ENCODE results near the gene KRTAP5-6.
A peak's percentile ranks its signal among the peaks of the same experiment; 100 is the strongest.
"Not testable (repeated sequence)": the region's sequence is repeated elsewhere in the genome, so short reads cannot be mapped to it uniquely, and the experiment has no call there.

KRTAP5-6 gene

DNA sequence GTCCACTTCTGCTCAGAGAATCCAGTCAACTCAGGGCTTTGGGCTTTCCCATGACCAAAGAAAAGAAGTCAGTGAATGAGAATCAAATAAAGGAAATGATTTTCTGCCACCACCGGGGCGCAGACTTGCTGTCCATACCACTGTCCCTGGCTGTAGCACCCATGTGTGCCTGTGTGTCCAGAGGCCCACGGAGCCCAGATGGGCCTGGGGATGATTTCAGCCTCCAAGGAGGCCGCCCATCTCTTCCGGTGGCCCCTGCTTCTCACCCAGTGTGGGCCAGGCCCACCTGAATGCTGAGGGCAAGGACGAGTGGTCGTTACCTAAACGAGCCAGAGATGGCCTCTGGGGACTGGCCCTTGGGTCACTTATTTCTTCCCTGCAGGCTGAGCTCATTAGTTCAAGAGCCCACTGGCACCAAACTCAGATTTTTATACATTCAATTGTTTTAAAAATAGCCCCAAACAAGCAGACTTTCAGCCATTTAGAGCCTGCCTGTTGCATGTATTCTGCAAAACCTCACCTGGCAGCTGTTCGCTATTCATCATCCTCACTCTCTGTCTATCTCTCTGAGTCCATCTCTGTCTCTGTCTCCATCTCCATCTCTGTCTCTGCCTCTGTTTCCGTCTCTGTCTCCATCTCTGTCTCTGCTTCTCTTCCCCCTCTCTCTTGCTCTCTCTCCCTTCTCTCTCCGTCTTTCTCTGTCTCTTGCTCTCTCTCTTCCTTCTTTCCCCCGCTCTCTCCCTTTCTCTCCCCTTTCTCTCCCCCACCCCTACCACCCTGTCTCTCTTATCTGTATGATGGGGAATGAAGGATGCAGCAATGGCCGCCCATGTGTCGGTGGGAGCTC lies 43.2 kb upstream of the KRTAP5-6 start:
- H3K27ac ChIP-seq (ENCODE audit: low read depth, low read length, severe bottlenecking), result peak overlapping the region; percentile 69
- 87 to 94% methylated on average over 10 to 13 of the region's 14 CpGs for WGBS, 2 experiments (ENCODE audit: insufficient coverage in 2 of 2)

DNA sequence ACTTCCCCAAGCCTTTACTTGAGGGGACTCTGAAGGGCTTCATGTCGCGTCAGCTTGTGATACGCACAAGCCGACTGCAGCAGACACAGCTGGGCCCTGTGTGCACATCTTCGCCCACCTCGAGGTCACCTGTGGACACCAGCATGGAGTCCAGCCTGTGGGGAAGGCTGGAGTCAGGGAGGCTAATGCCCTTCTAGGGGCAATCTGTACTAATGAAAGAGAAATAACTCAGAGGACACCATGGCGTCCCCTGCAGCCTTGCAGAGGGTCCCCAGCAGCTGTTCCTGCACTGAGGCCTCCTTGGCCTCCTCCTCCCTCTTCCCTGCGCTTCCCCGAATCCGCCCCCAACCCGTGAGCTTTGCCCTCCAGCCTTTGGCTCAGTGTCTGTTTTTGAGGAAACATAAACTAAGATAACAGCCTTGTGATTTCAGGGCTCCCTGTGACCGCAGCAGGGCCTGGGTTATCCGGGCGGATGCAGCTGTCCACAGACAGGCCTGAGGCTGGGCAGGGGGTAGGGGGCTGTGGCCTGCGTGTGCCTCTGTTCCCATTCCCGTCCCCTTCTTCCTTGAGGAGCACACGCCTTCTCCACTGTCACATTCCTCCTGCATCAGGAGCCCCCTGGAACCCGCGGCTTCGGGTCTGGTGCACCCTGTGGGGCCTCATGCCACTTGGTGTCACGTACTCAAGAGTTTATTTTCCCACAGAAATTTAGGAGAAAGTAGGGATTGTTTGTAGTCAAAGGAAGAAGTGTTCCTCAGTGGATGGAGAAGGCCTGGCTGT lies 42.4 kb upstream of the KRTAP5-6 start:
- Histone ChIP-seq H3K36me3 (ENCODE audit: control insufficient read depth, insufficient read depth, low read length) (no peaks in the 10 kb centered on the region), H3K27ac (ENCODE audit: low read depth, low read length, severe bottlenecking) (peak overlapping the region; percentile 69)
- WGBS, 2 experiments (ENCODE audit: insufficient coverage in 2 of 2), result 87 to 91% methylated on average over 14 to 21 of the region's 21 CpGs

More for the DNA sequence above, 43.2 kb upstream of the KRTAP5-6 start:
- Histone ChIP-seq H3K4me3 (ENCODE audit: extremely low read depth, insufficient read depth, low read length, poor library complexity, severe bottlenecking) (no peak overlapping the region), H3K4me1 (ENCODE audit: control insufficient read depth, insufficient read depth, low read length, poor library complexity, severe bottlenecking) (peaks cover 9% of the 10 kb centered on the region), H3K36me3 (ENCODE audit: control insufficient read depth, insufficient read depth, low read length) (no peaks in the 10 kb centered on the region), H3K9me3 (ENCODE audit: control insufficient read depth, low read length) (no peaks in the 10 kb centered on the region)

DNA sequence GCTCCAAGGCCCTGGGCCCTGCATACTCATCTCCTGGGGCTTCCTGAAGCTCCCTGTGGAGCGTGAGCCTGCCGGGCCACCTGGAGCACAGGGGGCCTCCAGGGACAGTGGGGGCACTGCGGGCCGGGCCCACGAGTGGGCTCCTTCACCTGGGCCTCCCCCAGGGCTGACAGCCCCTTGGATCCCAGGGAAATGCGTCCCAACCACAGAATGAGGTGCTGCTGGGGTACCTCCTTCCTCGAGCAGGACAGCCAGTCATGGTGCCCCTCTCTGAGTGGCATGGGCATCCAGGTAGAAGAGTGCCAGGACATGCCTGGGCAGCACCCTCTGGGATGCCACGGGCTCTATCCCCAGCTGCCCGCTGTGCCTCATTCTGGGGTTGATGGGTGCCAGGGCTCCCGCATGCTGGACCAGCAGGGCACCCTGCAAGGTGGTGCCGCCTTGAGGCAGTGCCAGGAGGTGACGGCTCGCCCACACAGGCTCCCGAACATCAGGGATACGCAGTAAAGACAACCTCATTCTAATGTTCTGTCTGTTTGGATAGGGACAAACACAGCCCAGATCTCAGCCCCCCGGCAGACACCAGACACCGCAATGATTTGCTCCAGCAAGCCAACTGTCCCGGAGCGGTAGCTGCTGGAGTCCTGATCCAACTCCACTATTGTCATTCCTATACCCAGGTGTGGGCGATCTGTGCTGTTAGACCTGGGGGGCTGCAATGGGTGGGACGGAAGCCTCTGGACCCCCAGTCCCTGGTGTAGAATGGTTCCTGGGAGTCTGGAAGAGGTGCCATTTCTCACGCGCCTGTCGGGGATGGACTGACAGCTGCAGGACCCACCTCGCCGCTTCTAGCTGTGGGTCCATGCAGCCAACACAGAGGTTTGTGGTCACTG lies 41.6 kb upstream of the KRTAP5-6 start:
- Histone ChIP-seq H3K27ac (ENCODE audit: low read depth, low read length, severe bottlenecking) (peak overlapping the region; percentile 69), H3K9me3 (ENCODE audit: control insufficient read depth, low read length) (no peaks in the 10 kb centered on the region), H3K4me3 (ENCODE audit: extremely low read depth, insufficient read depth, low read length, poor library complexity, severe bottlenecking) (no peak overlapping the region), H3K36me3 (ENCODE audit: control insufficient read depth, insufficient read depth, low read length) (no peaks in the 10 kb centered on the region), H3K4me1 (ENCODE audit: control insufficient read depth, insufficient read depth, low read length, poor library complexity, severe bottlenecking) (peaks cover 9% of the 10 kb centered on the region)
- 95% methylated on average over 23 to 25 of the region's 26 CpGs for WGBS, 2 experiments (ENCODE audit: insufficient coverage in 2 of 2)

More for the DNA sequence above, 42.4 kb upstream of the KRTAP5-6 start:
- no peak overlapping the region for H3K4me3 ChIP-seq (ENCODE audit: extremely low read depth, insufficient read depth, low read length, poor library complexity, severe bottlenecking)
- peaks cover 9% of the 10 kb centered on the region for H3K4me1 ChIP-seq (ENCODE audit: control insufficient read depth, insufficient read depth, low read length, poor library complexity, severe bottlenecking)
- H3K9me3 ChIP-seq (ENCODE audit: control insufficient read depth, low read length), result no peaks in the 10 kb centered on the region

DNA sequence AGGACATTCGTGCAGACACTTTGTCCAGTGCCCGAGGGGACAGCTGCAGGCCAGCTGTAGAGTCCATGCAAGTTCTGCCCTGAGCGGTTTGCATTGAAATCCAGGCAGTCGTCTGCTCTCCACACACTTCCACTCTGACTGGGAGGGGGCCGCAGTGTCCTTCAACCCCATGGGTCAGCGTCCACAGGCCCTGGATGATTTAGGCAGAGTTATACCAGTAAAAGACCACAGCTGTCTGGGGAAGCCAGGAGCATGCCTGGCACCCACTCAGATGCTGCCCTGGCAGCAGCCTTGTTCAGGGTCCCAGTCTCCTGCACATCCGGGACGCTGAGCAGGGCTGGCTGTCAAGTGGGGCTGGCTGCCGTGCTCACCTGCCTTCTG lies 40.9 kb upstream of the KRTAP5-6 start:
- H3K4me3 ChIP-seq (ENCODE audit: extremely low read depth, insufficient read depth, low read length, poor library complexity, severe bottlenecking), result no peak overlapping the region
- 91 to 92% methylated on average over 6 of the region's 9 CpGs for WGBS, 2 experiments (ENCODE audit: insufficient coverage in 2 of 2)
- no peaks in the 10 kb centered on the region for H3K9me3 ChIP-seq (ENCODE audit: control insufficient read depth, low read length)
- H3K27ac ChIP-seq (ENCODE audit: low read depth, low read length, severe bottlenecking), result no peak overlapping the region
- no peaks in the 10 kb centered on the region for H3K36me3 ChIP-seq (ENCODE audit: control insufficient read depth, insufficient read depth, low read length)
- peaks cover 9% of the 10 kb centered on the region for H3K4me1 ChIP-seq (ENCODE audit: control insufficient read depth, insufficient read depth, low read length, poor library complexity, severe bottlenecking)

DNA sequence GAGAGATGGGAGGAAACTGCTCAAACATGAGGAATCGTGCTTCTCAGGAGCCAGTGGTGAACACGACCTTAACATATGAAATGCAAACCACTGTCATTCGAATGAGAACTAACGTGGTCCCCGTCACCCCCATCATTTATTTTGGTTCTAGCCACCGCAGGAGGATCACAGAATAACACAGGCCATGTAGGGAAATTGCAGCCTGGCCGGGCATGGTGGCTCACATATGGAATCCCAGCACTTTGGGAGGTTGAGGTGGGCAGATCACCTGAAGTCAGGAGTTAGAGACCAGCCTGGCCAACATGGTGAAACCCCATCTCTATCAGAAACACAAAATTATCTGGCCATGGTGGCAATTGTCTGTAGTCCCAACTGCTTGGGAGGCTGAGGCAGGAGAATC lies 40.3 kb upstream of the KRTAP5-6 start:
- H3K9me3 ChIP-seq (ENCODE audit: control insufficient read depth, low read length), result no peaks in the 10 kb centered on the region
- H3K4me3 ChIP-seq (ENCODE audit: extremely low read depth, insufficient read depth, low read length, poor library complexity, severe bottlenecking), result no peak overlapping the region
- H3K4me1 ChIP-seq (ENCODE audit: control insufficient read depth, insufficient read depth, low read length, poor library complexity, severe bottlenecking), result peaks cover 9% of the 10 kb centered on the region
- 76 to 88% methylated on average over 6 to 7 of the region's 7 CpGs for WGBS, 2 experiments (ENCODE audit: insufficient coverage in 2 of 2)
- H3K27ac ChIP-seq (ENCODE audit: low read depth, low read length, severe bottlenecking), result no peak overlapping the region
- H3K36me3 ChIP-seq (ENCODE audit: control insufficient read depth, insufficient read depth, low read length), result no peaks in the 10 kb centered on the region

DNA sequence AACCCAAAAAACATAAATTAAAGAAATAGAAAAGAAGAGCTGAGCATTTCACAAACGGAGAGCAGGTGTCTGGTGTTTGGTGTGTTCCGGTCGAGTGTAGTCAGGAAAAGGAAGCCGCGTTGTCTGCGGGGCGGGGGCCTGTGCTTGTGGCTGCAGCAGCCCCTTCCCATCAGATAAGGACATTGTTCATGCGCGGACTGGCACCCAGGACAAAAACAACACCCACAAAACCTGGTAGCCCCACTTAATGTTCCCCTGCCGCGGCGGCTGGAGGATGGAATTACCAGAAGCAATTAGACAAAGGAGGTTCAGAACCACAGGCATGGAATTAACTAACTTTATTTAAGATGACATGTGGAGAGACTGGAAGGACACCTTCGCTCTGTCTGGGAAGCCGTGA lies 37.5 kb upstream of the KRTAP5-6 start:
- H3K4me1 ChIP-seq (ENCODE audit: control insufficient read depth, insufficient read depth, low read length, poor library complexity, severe bottlenecking), result peaks cover 4% of the 10 kb centered on the region
- no peaks in the 10 kb centered on the region for H3K36me3 ChIP-seq (ENCODE audit: control insufficient read depth, insufficient read depth, low read length)
- 85 to 97% methylated on average over 4 to 6 of the region's 14 CpGs for WGBS, 2 experiments (ENCODE audit: insufficient coverage in 2 of 2)
- H3K27ac ChIP-seq (ENCODE audit: low read depth, low read length, severe bottlenecking), result no peak overlapping the region
- H3K9me3 ChIP-seq (ENCODE audit: control insufficient read depth, low read length), result no peaks in the 10 kb centered on the region
- H3K4me3 ChIP-seq (ENCODE audit: extremely low read depth, insufficient read depth, low read length, poor library complexity, severe bottlenecking), result no peak overlapping the region

DNA sequence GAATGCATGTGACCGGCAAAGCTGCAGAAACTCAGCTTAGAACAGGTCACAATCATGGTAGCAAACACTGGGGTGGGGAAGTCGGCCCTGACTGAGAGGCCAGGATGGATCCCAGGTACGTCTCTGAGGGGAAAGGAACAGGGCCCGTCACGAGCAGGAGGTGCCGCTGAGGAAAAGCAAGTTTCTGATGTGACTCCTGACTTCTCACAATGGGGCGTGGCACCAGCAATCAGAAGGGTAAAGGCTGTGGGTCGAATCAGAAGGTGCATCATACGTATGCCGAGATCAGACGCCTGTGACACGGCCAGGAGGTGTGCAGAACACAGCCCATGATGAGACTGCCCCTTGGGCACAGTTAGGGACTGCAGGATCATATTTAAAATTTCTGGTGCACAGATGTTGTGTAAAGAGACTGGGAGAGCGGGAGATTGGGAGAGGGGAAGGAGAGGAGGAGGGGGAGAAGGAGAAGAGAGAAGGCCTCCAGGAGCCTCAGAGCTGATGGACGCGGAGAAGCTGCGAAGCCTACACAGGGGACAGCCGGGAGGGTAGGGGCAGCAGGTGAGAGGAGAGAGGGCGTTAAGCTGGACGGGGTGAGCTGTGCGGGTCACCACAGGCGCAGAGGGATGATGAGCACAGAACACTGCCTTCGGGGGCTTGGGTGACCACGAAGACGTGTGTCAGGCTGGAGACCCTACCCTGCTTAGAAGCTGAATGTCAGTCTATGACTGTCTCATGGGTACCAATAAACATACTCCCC lies 36.7 kb upstream of the KRTAP5-6 start:
- Histone ChIP-seq H3K9me3 (ENCODE audit: control insufficient read depth, low read length) (no peaks in the 10 kb centered on the region), H3K36me3 (ENCODE audit: control insufficient read depth, insufficient read depth, low read length) (no peaks in the 10 kb centered on the region), H3K4me1 (ENCODE audit: control insufficient read depth, insufficient read depth, low read length, poor library complexity, severe bottlenecking) (no peaks in the 10 kb centered on the region), H3K4me3 (ENCODE audit: extremely low read depth, insufficient read depth, low read length, poor library complexity, severe bottlenecking) (no peak overlapping the region), H3K27ac (ENCODE audit: low read depth, low read length, severe bottlenecking) (no peak overlapping the region)
- WGBS, 2 experiments (ENCODE audit: insufficient coverage in 2 of 2), result 85% methylated on average over 24 of the region's 24 CpGs

DNA sequence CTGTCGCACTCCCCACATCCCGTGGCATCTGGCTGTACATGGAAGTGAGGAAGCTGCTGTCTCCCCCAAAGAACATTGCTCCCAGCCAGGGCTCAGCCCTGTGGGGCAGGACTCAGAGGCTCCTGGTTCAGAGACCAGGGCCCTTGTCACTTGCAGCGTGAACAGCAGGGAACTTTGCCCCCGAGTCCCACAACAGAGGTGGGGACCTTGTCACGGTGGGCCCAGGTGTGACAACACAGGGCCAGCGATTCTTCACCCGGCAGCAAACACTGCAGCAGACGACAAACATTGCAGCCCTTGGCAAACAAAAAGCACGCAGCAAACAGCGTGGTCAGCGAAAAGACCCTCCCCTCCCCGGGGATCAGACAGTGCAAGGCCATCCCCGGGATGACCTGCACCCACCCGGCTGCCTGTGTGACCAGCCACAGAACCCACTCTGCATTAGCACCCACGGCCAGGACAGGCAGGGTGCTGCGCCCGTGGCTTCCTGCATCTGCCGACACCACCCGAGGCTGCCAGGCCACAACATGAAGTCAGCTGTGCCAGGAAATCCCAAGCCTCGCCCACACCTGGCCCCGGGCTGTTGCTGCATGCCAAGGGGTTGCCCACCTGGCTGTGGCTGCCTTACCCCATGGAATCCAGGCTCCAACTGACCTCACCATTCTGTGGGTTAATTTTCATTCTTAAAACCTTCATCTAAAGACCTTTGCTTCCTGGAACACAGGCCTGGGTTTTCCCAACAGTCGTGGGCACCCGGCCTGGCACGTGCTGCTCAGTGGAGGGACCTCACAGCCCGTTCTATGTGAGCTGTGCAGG lies 35.3 kb upstream of the KRTAP5-6 start:
- not testable (repeated sequence) for H3K9me3 ChIP-seq (ENCODE audit: control insufficient read depth, low read length); H3K36me3 ChIP-seq (ENCODE audit: control insufficient read depth, insufficient read depth, low read length); H3K4me1 ChIP-seq (ENCODE audit: control insufficient read depth, insufficient read depth, low read length, poor library complexity, severe bottlenecking); H3K4me3 ChIP-seq (ENCODE audit: extremely low read depth, insufficient read depth, low read length, poor library complexity, severe bottlenecking); H3K27ac ChIP-seq (ENCODE audit: low read depth, low read length, severe bottlenecking)
- 94 to 100% methylated on average over 1 to 6 of the region's 25 CpGs for WGBS, 2 experiments (ENCODE audit: insufficient coverage in 2 of 2)

DNA sequence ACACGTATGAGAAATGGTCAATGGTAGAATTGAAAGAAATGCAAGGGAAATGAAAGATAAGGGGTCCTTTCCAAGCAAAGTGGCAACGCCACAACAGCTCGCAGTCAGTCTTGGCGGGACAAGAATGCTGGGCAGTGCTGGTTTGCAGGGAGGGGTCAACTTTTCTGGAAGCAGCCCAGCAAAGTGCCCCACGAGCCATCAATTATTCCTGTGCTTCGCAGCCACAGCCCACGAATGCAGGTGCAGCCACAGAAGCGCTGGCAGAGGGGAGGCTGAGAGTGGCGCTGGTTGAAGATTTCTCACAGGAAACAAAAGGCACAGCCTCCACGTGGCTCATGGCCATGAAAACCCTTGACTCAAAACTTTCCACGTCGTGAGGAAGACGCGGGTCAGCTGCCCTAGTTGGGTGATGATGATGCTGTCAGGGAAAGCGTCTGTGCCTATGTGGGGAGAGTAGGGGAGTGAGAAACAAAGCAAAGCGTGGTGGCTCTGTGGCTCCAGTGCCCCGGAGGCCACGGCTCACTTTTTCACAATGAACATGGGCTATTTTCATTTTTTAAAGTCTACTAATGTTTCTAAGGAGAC lies 34.2 kb upstream of the KRTAP5-6 start:
- H3K4me1 ChIP-seq (ENCODE audit: control insufficient read depth, insufficient read depth, low read length, poor library complexity, severe bottlenecking); H3K36me3 ChIP-seq (ENCODE audit: control insufficient read depth, insufficient read depth, low read length); H3K9me3 ChIP-seq (ENCODE audit: control insufficient read depth, low read length); H3K27ac ChIP-seq (ENCODE audit: low read depth, low read length, severe bottlenecking); H3K4me3 ChIP-seq (ENCODE audit: extremely low read depth, insufficient read depth, low read length, poor library complexity, severe bottlenecking): not testable (repeated sequence)
- WGBS, 2 experiments (ENCODE audit: insufficient coverage in 2 of 2), result 0 to 67% methylated on average over 1 to 9 of the region's 18 CpGs
